DOHH2 (cell line): ENCODE data around the gene PPL.

Experiments
- H3F3A ChIP-seq: fragments of 200-600 bp; sonication (generic), shearing (Covaris generic); 2 replicates; pipeline ENCODE4 v1.6.0; 2016; ENCODE audit warnings: antibody characterized with exemption, mild to moderate bottlenecking; ENCODE audit not compliant: control insufficient read depth, insufficient read depth
- H3K27ac ChIP-seq: fragments of 200-600 bp; sonication (generic); 2 replicates; pipeline ENCODE4 v1.5.1; 2014; ENCODE audit warnings: low read depth, mild to moderate bottlenecking, low read length, moderate library complexity
- H3K27me3 ChIP-seq: fragments of 200-600 bp; sonication (generic); 2 replicates; pipeline ENCODE4 v1.6.1; 2014; ENCODE audit warnings: mild to moderate bottlenecking, low read length, mixed read lengths; ENCODE audit not compliant: control insufficient read depth
- H3K36me3 ChIP-seq: fragments of 200-600 bp; sonication (generic); 2 replicates; pipeline ENCODE4 v1.6.1; 2014; ENCODE audit warnings: mild to moderate bottlenecking, low read length, moderate library complexity, mixed read lengths; ENCODE audit not compliant: control insufficient read depth
- H3K4me1 ChIP-seq: fragments of 200-600 bp; sonication (generic); 2 replicates; pipeline ENCODE4 v1.6.1; 2014; ENCODE audit warnings: mild to moderate bottlenecking, low read length, mixed read lengths; ENCODE audit not compliant: control insufficient read depth
- H3K4me2 ChIP-seq: fragments of 200-600 bp; sonication (generic); 2 replicates; pipeline ENCODE4 v1.6.0; 2014; ENCODE audit warnings: mild to moderate bottlenecking, low read length, moderate library complexity
- H3K4me3 ChIP-seq: fragments of 200-600 bp; sonication (generic); 2 replicates; pipeline ENCODE4 v1.5.1; 2014; ENCODE audit warnings: mild to moderate bottlenecking, low read length, mixed read lengths
- H3K79me2 ChIP-seq: fragments of 200-600 bp; sonication (generic); 2 replicates; pipeline ENCODE4 v1.6.1; 2014; ENCODE audit warnings: mild to moderate bottlenecking, low read length, mixed read lengths; ENCODE audit not compliant: control insufficient read depth
- H3K9me2 ChIP-seq: fragments of 200-600 bp; sonication (generic); replicated peaks from 2 replicates; pipeline ENCODE4 v1.6.1; 2014; ENCODE audit warnings: mild to moderate bottlenecking, low read length, mixed read lengths; ENCODE audit not compliant: control insufficient read depth
- H3K9me3 ChIP-seq: fragments of 200-600 bp; sonication (generic); 2 replicates; pipeline ENCODE4 v1.6.1; 2014; ENCODE audit warnings: antibody characterized with exemption, low read length, mixed read lengths; ENCODE audit not compliant: control insufficient read depth, insufficient read depth
- H4K20me1 ChIP-seq: fragments of 200-600 bp; sonication (generic); 2 replicates; pipeline ENCODE4 v1.6.0; 2014; ENCODE audit warnings: low read depth, mild to moderate bottlenecking, antibody characterized with exemption, low read length, moderate library complexity; ENCODE audit not compliant: control insufficient read depth, insufficient read depth
- CTCF ChIP-seq: fragments of 200-600 bp; sonication (generic); IDR thresholded peaks from one replicate; pipeline ENCODE4 v1.5.1; 2014; ENCODE audit warnings: antibody characterized with exemption, mild to moderate bottlenecking, low read depth, low read length; ENCODE audit not compliant: poor library complexity, severe bottlenecking
- EZH2phosphoT487 ChIP-seq: fragments of 200-600 bp; sonication (generic); IDR thresholded peaks from 2 replicates; pipeline ENCODE4 v1.6.1; 2017; ENCODE audit warnings: borderline replicate concordance, mild to moderate bottlenecking, antibody characterized with exemption, low read length, moderate library complexity, mixed read lengths

The PPL gene

GRCh38 chr16:4862639-4863038 lies 74.3 kb downstream of the PPL start:
- TF ChIP-seq EZH2phosphoT487: no peak
- no peak for TF ChIP-seq CTCF
- Histone ChIP-seq H3K79me2 (peaks cover 74% of the 10 kb centered on the region), H4K20me1 (peaks cover 4% of the 10 kb centered on the region; the same call in 1 of the 2 replicates), H3K27ac (no peak overlapping the region), H3F3A (no peaks in the 10 kb centered on the region), H3K27me3 (no peaks in the 10 kb centered on the region), H3K4me1 (no peaks in the 10 kb centered on the region), H3K4me3 (no peak overlapping the region), H3K4me2 (no peak overlapping the region), H3K9me3 (no peaks in the 10 kb centered on the region), H3K9me2 (no peaks in the 10 kb centered on the region), H3K36me3 (peaks cover 69% of the 10 kb centered on the region)

GRCh38 chr16:4860727-4861342 lies 76.1 kb downstream of the PPL start:
- no peaks in the 10 kb centered on the region for H3K9me2 ChIP-seq
- H3K9me3 ChIP-seq: no peaks in the 10 kb centered on the region
- H3K4me1 ChIP-seq: no peaks in the 10 kb centered on the region
- TF ChIP-seq EZH2phosphoT487: no peak
- no peak for TF ChIP-seq CTCF
- H3K27ac ChIP-seq: no peak overlapping the region
- peaks cover 4% of the 10 kb centered on the region; the same call in 1 of the 2 replicates for H4K20me1 ChIP-seq
- no peaks in the 10 kb centered on the region for H3F3A ChIP-seq
- no peak overlapping the region for H3K4me2 ChIP-seq
- H3K36me3 ChIP-seq: peaks cover 83% of the 10 kb centered on the region
- H3K79me2 ChIP-seq: peaks cover 63% of the 10 kb centered on the region
- no peaks in the 10 kb centered on the region for H3K27me3 ChIP-seq
- H3K4me3 ChIP-seq: no peak overlapping the region

- H3K9me3 ChIP-seq: no peaks in the 10 kb centered on the region
- no peak for TF ChIP-seq CTCF
- no peak for TF ChIP-seq EZH2phosphoT487
- peaks cover 91% of the 10 kb centered on the region for H3K36me3 ChIP-seq
- H3K9me2 ChIP-seq: no peaks in the 10 kb centered on the region
- H3K4me2 ChIP-seq: no peak overlapping the region
- no peaks in the 10 kb centered on the region for H3K4me1 ChIP-seq
- H3K79me2 ChIP-seq: peaks cover 59% of the 10 kb centered on the region
- no peak overlapping the region for H3K4me3 ChIP-seq
- H4K20me1 ChIP-seq: peaks cover 4% of the 10 kb centered on the region; the same call in 1 of the 2 replicates
- H3F3A ChIP-seq: no peaks in the 10 kb centered on the region
- H3K27ac ChIP-seq: no peak overlapping the region
- H3K27me3 ChIP-seq: no peaks in the 10 kb centered on the region
Measured at GRCh38 chr16:4859900-4860255, 77.1 kb downstream of the PPL start.
